HG03565 (cell line): ENCODE measurements around the gene MLLT10.

Experiments
- ATAC-seq: cut with Tn5 transposase; IDR thresholded peaks from one replicate; pipeline ENCODE4 v1.9.1; 2021; ENCODE audit warnings: mild to moderate bottlenecking, moderate library complexity; ENCODE audit not compliant: unreplicated experiment

MLLT10 gene

DNA sequence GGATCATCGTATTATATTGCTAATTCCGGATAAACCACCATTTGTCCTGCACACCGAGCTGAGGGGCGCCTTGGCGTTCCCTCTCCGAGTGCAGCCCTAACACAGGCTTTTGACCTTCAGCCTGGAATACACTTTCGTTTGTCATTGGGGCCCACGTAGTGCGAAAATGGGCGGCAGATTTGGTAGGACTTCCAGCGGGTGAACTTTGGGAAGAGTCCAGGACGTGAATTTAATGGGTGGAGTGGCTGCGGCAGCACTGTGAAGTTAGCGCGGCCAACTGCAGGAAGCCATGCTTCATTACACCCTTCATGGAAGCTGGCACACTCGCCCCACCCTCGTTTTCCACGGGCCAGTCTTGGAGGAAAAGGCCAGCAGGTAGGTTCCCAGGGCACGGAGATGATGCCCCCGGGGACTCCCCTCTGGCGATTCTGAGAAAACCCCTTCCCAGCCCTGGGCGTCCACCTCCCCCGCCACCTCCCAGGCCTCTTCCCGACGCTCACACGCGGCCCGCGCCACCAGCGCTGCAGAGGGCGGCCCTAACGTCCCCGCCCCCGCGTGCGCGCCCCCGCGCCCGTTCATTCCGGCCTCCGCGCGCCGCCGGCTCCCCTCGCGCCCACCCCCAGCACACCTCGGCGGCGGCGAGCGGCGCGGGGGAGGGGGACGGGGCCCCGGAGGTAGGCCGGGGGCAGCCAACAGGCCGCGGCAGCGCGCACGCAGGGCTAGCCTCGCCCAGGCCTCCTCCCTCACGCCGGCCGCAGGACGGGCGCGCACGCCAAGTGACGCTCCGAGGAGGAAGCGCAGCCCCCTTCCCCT, at the start of gene MLLT10:
MLLT10 (plus strand) TSS at position 766 of the 813 bp plus-strand sequence. CDS start 413 bp downstream, outside the sequence.
- ATAC-seq = peak; percentile 85

- no peak for ATAC-seq
Measured at GRCh38 chr10:21487416-21488180, 46.4 kb upstream of the MLLT10 start.

DNA sequence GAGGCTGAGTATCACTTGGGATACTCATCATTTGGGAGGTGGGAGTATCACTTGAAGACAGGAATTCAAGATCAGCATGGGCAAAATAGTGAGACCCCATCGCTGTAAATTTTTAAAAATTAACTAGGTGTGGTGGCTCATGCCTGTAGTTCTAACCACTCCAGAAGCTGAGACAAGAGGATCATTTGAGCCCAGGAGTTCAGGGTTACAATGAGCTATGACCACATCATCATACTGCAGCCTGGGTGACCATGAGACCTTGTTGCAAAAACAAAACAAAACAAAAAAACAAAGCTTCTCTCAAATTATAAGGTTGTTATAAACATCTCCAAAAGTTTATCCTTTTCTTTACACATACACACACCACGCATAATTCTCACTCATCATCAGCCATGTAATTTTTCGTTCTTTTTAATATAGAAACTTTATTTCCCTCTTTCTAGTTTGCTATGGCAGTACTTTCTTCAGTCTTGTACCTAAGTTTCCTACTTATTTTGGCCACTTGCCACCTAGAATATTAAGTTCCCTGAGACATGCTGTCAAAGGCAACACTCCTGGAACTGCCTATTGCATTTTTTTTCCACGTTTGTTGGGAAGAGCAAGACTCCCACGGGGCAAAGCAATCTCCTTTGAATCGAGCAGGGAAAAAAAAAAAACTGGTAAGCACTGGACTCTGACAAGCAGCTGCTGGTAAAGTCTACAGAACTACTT, 45.6 kb upstream of the MLLT10 start:
- ATAC-seq = no peak

- no peak for ATAC-seq
Measured at GRCh38 chr10:21488957-21489446, 45.0 kb upstream of the MLLT10 start.

DNA sequence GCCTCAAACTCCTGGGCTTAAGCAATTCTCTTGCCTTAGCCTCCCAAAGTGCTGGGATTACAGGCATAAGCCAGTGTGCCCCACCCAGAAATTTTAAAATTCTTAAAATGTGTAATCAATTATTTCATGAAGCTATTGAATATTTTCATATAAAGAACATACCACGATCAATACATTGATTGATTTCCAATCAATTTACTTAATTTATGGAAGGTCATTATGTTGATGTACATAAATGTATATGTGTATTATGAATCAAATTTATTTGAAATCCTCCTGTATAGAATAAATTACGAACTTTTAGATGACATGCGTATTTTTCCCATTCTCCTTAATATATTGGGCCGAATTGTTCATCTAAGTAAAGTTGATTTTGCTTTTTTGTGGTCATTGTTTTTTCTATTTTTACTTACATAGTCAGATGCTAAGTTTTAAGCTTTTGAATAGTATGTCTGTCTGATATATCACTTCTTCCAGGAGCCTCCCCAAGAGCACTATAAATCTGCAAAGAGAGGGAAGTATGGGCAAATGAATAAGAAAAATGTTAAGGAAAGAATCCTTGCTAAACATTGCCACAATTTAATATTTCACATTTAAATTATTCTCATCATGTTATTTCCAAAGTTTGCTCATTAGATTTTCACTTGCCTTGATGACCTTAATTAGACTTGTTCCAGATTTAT, 43.9 kb upstream of the MLLT10 start:
- ATAC-seq = no peak

- no peak for ATAC-seq
Measured at GRCh38 chr10:21490711-21491105, 43.3 kb upstream of the MLLT10 start.

DNA sequence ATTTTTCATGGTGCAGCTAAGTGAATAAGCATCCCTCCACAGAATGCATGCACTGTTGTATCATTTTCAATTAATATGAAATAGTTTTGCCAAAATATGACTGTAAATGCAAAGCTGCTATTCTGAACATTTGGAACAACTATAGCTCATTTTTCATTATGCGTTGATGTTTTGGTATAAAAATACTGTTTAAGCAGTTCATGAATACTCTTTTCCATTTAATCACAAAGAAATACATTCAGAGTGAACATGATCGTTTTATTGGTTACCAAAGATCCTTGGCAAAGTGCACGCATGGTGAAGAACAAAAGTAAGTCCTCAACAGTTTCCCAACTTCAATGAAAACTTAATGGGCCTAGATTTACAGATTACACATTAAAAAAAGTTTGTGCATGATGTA, 41.6 kb upstream of the MLLT10 start:
- ATAC-seq = no peak

DNA sequence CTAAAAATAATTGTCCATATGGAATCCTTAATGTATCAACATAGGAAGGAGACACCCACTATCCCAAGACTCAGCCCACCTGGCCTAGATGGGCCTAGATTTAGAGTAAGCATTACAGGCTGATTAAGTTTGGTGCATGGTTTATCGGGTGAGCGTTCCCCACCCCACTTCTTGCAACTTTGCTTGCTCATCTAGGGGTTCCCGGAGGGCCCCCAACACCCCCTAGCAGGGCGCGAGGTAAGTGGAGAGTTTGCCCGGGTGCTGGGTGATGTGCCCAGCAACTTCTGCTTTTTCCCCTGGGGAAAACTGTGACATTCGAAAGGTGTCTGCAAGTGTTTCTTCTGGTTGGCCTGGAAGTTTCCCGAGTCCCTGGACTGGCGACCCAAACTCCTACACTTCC, 40.2 kb upstream of the MLLT10 start:
- ATAC-seq = no peak

- ATAC-seq = no peak
Measured at GRCh38 chr10:21494191-21495001, 39.6 kb upstream of the MLLT10 start.

DNA sequence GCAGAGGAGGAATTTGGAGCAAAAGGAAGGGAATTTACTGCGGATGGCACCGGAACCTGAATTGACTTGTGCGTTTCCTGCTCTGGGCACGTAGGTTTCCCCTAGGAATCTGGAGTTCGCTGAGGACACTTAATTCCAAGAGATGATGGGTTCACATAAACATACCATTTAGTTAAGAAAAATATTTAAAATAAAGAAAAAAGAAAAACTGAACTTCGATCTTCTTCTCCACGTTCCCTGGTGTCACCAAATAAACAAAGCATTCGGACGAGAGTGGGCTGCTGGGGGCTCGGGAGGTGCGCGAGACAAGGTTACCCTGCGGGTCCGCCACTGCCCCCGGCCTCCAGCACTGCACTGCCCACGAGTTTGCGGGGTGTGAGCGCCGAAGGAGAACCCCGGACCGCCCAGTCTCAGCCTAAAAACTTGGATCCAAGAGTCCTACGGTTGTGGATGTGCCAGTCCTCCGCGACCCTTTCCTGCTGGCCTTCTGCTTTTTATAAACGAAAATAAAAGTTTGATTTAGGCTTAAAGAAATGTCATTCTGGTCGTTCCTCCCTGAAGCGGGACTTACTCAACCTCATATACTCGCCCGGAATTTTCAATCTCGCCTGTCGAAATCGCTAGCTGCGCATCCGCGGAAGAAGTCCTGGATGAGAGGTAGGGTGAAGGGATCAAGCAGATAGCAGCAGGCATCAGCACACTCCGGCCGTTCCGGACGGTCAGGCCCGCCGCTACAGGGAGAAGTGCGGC, 38.9 kb upstream of the MLLT10 start:
- no peak for ATAC-seq

DNA sequence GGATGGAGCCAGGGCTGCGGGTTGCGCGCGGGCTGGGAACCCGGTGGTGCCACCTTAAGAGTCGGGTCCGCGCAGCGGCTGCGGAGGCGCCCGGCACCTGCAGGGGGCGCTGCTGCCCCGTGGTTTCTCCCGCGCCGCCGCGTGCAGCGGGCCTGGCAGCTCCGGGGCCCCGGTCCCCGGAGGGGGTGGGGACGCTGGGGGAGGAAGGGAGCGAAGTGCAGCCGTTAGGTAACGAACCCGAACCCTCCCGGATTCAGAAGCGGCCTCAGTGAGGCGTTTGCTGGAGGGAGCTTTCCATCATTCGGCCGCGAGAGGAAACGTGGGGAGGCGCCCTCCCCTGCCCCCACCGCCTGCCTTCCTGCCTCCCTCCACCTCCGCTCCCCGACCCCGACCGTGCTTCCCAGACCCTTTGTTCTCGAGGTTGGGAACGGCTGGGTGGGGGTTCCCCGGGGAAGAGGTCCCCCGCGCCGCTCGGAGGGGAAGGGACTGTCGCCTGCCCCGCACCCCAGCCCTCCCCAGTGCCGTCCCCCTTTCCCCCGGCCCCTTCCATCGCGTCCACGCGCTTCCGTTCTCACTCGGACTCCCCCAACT, 38.2 kb upstream of the MLLT10 start:
- peak; percentile 77 for ATAC-seq

DNA sequence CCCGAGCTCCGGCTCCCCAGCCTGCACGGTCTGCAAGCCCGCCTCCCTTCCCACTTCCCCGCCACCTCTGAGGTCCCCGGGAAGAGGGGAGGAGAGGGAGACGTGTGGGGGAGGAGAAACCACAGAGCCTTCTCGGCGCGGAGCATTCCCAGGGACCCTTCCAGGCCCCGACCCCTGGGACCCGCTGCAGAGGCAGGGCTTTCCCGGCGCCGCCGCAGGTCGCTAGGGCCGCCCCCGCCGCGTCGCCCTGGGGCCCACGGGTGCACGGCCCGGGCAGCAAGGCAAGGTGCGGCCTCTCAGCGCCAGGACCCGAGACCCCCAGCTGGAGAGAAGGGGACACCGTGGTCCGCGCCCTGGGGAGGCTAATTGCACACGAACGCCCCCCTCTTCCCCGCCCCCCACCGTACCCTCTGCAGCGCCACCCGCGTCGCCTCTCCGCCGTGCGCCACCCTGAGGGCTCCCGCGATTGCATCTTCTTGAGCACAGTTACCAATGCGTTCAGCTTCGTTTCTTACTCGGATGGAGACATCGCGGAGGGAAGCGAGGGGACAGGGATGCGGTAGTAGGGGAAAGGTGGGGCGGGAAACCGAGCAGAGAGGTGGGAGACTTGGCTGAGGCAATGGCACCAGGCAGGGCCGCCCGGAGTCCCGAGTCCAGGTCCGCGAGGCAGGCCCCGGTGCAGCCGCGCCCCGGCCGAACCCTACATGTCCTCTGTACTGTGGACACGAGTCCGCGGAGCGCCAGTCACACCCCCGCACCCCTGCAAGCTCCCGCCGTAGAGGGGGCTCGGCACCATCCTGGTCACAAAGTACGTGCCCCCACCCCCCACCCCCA, 37.5 kb upstream of the MLLT10 start:
- no peak for ATAC-seq

DNA sequence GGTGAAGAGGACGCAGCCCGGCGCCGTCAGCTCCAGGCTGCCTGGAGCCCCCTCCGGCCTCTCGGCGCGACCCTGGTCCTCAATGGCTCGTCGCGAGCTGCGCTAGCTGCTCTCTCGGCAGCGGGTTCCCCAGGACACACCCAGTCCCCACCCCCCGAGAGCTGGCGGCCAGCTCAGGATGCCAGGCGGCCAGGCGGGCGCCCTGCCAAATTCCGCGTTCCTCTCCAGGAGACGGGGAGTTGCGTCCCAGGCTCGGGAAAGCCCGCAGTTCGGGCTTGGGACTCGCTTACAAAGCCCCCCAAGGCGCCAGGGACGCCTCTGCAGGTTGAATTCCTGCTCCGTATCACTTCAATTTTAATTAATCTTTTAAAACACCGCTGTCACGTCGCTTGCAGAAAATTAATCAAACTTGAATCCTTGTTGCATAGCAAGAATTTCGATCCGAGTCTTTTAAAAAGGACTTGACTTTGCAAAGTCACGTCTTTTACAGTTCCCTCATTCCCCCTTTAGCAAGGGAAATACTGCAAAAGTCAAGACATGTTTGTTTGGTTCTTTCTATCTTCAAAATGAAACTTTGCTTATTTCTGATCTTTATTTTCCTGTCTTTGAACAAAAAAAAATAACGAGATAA, 36.7 kb upstream of the MLLT10 start:
- no peak for ATAC-seq

GRCh38 chr10:21498377-21498776, 35.7 kb upstream of the MLLT10 start:
- ATAC-seq = no peak

GRCh38 chr10:21498986-21499385, 35.0 kb upstream of the MLLT10 start:
- ATAC-seq = no peak

GRCh38 chr10:21499701-21500577, 34.1 kb upstream of the MLLT10 start:
- no peak for ATAC-seq

DNA sequence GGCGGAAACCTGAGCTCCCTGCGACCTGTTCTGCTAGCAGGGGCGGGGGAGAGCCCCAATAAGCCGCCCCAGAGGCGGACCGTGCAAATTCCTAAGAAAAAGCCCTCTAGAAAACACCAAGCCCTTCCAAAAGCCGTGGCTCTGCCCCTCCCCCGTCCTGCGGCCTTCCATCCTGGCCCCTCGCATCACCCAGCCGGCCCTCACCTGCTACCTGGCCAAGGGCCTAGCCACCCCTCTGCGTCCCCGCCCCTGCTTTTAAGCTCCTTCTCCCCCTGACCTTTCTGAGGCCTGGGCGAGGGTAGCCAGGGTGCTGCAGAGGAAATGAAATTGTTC, 33.5 kb upstream of the MLLT10 start:
- ATAC-seq = no peak
